HL-60 (cell line): ENCODE results near the gene XPC.

Experiments
- DNase-seq, 2 experiments: peaks; one replicate each; pipeline ENCODE4 v3.0.0-alpha.2; 2010 to 2020; ENCODE audit warnings: low read depth in 1 of 2, low spot score in 1 of 2
- H3K27ac ChIP-seq: fragments of 250-450 bp; sonication (Bioruptor Pico); replicated peaks from 2 replicates; pipeline ENCODE4 v1.5.1; 2020; ENCODE audit warnings: mild to moderate bottlenecking, moderate library complexity
- H3K27me3 ChIP-seq: fragments of 250-450 bp; sonication (Bioruptor Pico); 2 replicates; pipeline ENCODE4 v1.5.1; 2021; ENCODE audit warnings: mild to moderate bottlenecking, moderate library complexity; ENCODE audit not compliant: insufficient read depth, poor library complexity, severe bottlenecking
- H3K4me3 ChIP-seq: replicated peaks from 2 replicates; pipeline ENCODE4 v1.5.1; 2011; ENCODE audit warnings: mild to moderate bottlenecking, control low read depth, low read length; ENCODE audit not compliant: insufficient read depth
- GABPA ChIP-seq: IDR thresholded peaks from 2 replicates; pipeline ENCODE4 v1.6.1; 2012; ENCODE audit warnings: low read depth
- POLR2AphosphoS5 ChIP-seq: IDR thresholded peaks from 2 replicates; pipeline ENCODE4 v1.6.1; 2012; ENCODE audit warnings: low read depth
- SPI1 ChIP-seq: IDR thresholded peaks from 2 replicates; pipeline ENCODE4 v1.6.1; 2012; ENCODE audit warnings: low read depth, mild to moderate bottlenecking, borderline replicate concordance
- TF ChIP-seq, protein P1 (sequence below): IDR thresholded peaks from 2 replicates; pipeline ENCODE4 v1.6.1; 2012; ENCODE audit warnings: low read depth; ENCODE audit not compliant: insufficient replicate concordance
- TF ChIP-seq, protein P2 (sequence below): IDR thresholded peaks from one replicate; pipeline ENCODE4 v1.5.1; 2011; ENCODE audit warnings: low read length, control low read depth, inconsistent platforms; ENCODE audit not compliant: insufficient read depth

The XPC gene

DNA sequence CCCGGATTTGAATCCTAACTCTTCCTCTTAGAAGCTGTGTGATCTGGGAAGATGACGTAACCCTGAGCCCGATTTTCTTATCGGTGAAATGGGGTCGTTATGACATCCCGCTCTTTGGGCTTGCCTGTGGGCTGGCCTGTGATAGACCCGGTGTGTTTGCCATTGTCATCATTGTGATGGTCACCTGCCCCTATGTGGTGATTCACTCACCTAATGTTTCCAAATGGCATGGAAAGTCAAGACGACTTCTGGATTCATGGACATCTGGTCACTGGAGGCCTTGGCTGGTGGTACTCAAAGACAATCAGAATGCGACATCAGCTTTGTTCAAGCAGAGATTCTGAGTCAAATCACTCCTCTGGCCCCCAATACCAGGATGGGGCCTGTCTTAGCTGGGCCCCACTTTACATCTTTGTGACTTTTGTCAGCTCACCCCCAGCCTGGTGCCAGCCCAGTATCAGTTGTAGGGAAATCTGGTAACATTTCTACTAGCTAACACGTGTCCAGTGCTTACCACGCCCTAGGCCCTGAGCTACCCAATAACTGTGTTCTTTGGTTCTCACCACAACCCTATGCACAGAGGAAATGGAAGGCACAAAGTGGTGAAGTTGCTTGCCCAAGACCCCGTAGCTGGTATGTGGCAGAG, 50.8 kb downstream of the XPC start:
- DNase-seq: no peak
- Histone ChIP-seq H3K27ac (no peak overlapping the region), H3K27me3 (no peaks in the 10 kb centered on the region), H3K4me3 (no peak overlapping the region)
- TF ChIP-seq POLR2AphosphoS5 (no peak), GABPA (no peak), SPI1 (no peak)
- TF ChIP-seq, protein P1, sequence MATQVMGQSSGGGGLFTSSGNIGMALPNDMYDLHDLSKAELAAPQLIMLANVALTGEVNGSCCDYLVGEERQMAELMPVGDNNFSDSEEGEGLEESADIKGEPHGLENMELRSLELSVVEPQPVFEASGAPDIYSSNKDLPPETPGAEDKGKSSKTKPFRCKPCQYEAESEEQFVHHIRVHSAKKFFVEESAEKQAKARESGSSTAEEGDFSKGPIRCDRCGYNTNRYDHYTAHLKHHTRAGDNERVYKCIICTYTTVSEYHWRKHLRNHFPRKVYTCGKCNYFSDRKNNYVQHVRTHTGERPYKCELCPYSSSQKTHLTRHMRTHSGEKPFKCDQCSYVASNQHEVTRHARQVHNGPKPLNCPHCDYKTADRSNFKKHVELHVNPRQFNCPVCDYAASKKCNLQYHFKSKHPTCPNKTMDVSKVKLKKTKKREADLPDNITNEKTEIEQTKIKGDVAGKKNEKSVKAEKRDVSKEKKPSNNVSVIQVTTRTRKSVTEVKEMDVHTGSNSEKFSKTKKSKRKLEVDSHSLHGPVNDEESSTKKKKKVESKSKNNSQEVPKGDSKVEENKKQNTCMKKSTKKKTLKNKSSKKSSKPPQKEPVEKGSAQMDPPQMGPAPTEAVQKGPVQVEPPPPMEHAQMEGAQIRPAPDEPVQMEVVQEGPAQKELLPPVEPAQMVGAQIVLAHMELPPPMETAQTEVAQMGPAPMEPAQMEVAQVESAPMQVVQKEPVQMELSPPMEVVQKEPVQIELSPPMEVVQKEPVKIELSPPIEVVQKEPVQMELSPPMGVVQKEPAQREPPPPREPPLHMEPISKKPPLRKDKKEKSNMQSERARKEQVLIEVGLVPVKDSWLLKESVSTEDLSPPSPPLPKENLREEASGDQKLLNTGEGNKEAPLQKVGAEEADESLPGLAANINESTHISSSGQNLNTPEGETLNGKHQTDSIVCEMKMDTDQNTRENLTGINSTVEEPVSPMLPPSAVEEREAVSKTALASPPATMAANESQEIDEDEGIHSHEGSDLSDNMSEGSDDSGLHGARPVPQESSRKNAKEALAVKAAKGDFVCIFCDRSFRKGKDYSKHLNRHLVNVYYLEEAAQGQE: no peak
- TF ChIP-seq, protein P2, sequence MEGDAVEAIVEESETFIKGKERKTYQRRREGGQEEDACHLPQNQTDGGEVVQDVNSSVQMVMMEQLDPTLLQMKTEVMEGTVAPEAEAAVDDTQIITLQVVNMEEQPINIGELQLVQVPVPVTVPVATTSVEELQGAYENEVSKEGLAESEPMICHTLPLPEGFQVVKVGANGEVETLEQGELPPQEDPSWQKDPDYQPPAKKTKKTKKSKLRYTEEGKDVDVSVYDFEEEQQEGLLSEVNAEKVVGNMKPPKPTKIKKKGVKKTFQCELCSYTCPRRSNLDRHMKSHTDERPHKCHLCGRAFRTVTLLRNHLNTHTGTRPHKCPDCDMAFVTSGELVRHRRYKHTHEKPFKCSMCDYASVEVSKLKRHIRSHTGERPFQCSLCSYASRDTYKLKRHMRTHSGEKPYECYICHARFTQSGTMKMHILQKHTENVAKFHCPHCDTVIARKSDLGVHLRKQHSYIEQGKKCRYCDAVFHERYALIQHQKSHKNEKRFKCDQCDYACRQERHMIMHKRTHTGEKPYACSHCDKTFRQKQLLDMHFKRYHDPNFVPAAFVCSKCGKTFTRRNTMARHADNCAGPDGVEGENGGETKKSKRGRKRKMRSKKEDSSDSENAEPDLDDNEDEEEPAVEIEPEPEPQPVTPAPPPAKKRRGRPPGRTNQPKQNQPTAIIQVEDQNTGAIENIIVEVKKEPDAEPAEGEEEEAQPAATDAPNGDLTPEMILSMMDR: no peak

DNA sequence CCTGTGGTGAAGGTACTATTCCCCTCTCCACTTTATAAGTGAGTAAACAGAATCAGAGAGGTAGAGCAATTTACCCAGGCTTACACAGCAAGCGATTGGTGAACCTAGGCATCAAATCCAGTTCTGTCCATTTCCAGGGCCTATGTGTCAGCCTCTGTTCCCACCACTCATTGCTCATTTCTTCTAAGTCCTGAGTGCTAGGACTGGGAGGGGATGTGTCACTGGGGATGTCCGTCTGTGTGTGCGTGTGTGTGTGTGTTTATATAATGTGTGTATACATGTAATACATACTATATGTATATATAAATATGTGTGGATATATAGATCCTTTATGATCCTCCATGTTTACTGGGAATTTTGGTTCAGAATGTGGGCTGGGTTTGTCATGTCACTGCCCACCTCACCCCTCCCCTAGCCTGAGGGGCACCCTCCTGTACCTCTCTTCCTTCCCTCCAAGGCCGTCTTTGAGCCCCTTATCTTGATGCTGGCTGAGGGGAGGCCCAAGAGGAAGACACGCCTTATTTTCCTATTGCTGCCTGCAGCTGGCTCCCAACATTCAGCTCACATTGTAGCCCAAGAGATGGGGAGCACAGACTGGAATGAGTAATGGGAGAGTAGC, 51.4 kb downstream of the XPC start:
- TF ChIP-seq POLR2AphosphoS5 (no peak), GABPA (no peak), SPI1 (no peak)
- TF ChIP-seq, protein P2: no peak
- TF ChIP-seq, protein P1: no peak
- Histone ChIP-seq H3K27ac (no peak overlapping the region), H3K4me3 (peak overlapping the region; percentile 94), H3K27me3 (no peaks in the 10 kb centered on the region)
- no peak for DNase-seq

DNA sequence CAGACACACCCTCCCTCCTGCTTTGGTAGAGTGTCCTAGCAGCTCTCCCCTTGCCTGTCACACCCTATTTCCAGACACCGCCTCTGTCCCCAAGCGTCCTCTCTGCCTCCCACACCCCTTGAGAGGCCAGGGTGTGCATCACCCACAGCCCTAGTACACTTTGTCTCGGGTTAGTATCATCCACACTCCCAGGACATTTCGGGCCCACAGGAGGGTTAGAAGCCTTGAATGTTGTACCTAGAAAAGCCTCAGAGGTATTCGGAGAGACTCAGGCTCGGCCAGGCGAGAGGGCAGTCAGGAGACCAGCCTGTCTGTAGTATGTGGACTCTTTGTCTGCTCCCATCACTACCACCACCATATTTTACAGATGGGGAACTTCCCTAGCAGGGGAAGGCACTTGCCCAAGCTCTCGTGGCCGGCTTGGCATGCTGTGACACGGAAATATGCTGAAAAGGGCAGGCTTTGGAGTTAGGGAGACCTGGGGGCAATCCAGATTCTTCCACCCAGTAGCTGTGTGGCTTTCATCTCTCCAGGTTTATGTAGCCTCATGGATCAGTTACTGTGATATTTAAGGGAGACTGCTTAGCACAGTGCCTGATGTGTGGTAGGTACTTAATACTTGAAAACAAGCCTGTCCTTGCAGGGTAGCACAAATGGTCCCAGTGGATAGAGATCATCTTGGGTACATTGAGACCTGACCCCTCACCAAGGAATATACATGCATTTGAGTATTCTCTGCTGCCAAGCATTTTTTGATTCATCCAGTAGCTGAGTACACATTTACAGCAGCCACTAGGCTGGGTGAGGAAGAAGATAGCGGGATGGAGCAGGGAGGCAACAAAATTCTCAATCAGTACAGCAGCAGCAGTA, 52.1 kb downstream of the XPC start:
- TF ChIP-seq SPI1 (peak; percentile 29; the same call in 1 of the 2 replicates), POLR2AphosphoS5 (no peak)
- no peaks in the 10 kb centered on the region for H3K27me3 ChIP-seq
- H3K4me3 ChIP-seq: peak overlapping the region; percentile 94
- peak in 1 of 2 experiments; percentile 52 for DNase-seq
- peak overlapping the region; percentile 89 for H3K27ac ChIP-seq
